MCF 10A (cell line): ENCODE results near the gene C1QTNF12. TPM values are rescaled to one million over a fixed set of nuclear protein-coding genes. Genes with fewer than 3 reads are reported as not detected.

Experiments used
- BruUV-seq: library from RNA; stranded (reverse); fragments of 400-500 nt; replicated peaks from 2 replicates; lab custom pipeline; 2021; lab: Mats Ljungman, UMichigan
- CTCF ChIA-PET: fragments of 300-600 bp; sonication (Branson Sonifier 250); formaldehyde crosslinking; extraction: SDS; loops from one replicate; lab custom pipeline; 2021; ENCODE audit warnings: antibody characterized with exemption, inconsistent platforms; lab: Yijun Ruan, JAX
- POLR2A ChIA-PET: fragments of 300-600, 350-650 bp; sonication (Branson Sonifier 250); formaldehyde crosslinking; extraction: SDS; loops from one replicate; lab custom pipeline; 2020; ENCODE audit warnings: antibody characterized with exemption, inconsistent platforms; lab: Yijun Ruan, JAX
- DNase-seq: peaks from one replicate; pipeline ENCODE4 v3.0.0-alpha.2; 2018; ENCODE audit not compliant: unreplicated experiment
- H3K27ac Mint-ChIP-seq: one replicate; pipeline ENCODE4 v1.8.0; 2022; ENCODE audit warnings: mild to moderate bottlenecking, low read depth, mixed read lengths; ENCODE audit not compliant: unreplicated experiment
- H3K27me3 Mint-ChIP-seq: one replicate; pipeline ENCODE4 v1.8.0; 2022; ENCODE audit warnings: mixed read lengths; ENCODE audit not compliant: insufficient read depth, unreplicated experiment
- H3K36me3 Mint-ChIP-seq: one replicate; pipeline ENCODE4 v1.8.0; 2022; ENCODE audit warnings: mild to moderate bottlenecking, moderate library complexity, mixed read lengths; ENCODE audit not compliant: insufficient read depth, unreplicated experiment
- H3K4me1 Mint-ChIP-seq: one replicate; pipeline ENCODE4 v1.8.0; 2022; ENCODE audit warnings: mixed read lengths; ENCODE audit not compliant: insufficient read depth, unreplicated experiment
- H3K4me3 Mint-ChIP-seq: one replicate; pipeline ENCODE4 v1.8.0; 2022; ENCODE audit warnings: mild to moderate bottlenecking, moderate library complexity, mixed read lengths; ENCODE audit not compliant: unreplicated experiment
- H3K9me3 Mint-ChIP-seq: one replicate; pipeline ENCODE4 v1.8.0; 2022; ENCODE audit warnings: mixed read lengths; ENCODE audit not compliant: unreplicated experiment
- intact Hi-C: fragments of 100-400 bp; cut with micrococcal nuclease; formaldehyde crosslinking; loops from 2 replicates; pipeline ENCODE4 v1.14.1; 2022
- total RNA-seq: library from RNA; stranded (reverse); gene quantifications from 2 replicates; pipeline ENCODE4 v1.2.3, GENCODE V29; 2022
- TF ChIP-seq, protein P1 (sequence below): fragments of 200-600 bp; IDR thresholded peaks from one replicate; pipeline ENCODE4 v1.8.0; 2022; ENCODE audit warnings: antibody characterized with exemption, mild to moderate bottlenecking; ENCODE audit not compliant: unreplicated experiment

C1QTNF12 gene
- total RNA-seq, 1 experiment from 2014 or later: 1.5 TPM

- POLR2A ChIA-PET: no interaction called here
- intact Hi-C loops: no loop called here
- Mint-ChIP-seq H3K36me3 (peaks cover 10% of the 10 kb centered on the region), H3K9me3 (no peaks in the 10 kb centered on the region), H3K27me3 (no peaks in the 10 kb centered on the region), H3K4me1 (peaks cover 6% of the 10 kb centered on the region), H3K4me3 (no peak overlapping the region), H3K27ac (no peak overlapping the region)
- no peak for DNase-seq
- TF ChIP-seq, protein P1, sequence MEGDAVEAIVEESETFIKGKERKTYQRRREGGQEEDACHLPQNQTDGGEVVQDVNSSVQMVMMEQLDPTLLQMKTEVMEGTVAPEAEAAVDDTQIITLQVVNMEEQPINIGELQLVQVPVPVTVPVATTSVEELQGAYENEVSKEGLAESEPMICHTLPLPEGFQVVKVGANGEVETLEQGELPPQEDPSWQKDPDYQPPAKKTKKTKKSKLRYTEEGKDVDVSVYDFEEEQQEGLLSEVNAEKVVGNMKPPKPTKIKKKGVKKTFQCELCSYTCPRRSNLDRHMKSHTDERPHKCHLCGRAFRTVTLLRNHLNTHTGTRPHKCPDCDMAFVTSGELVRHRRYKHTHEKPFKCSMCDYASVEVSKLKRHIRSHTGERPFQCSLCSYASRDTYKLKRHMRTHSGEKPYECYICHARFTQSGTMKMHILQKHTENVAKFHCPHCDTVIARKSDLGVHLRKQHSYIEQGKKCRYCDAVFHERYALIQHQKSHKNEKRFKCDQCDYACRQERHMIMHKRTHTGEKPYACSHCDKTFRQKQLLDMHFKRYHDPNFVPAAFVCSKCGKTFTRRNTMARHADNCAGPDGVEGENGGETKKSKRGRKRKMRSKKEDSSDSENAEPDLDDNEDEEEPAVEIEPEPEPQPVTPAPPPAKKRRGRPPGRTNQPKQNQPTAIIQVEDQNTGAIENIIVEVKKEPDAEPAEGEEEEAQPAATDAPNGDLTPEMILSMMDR: no peak
- CTCF ChIA-PET: interaction anchor here (0.6 kb wide), 1 partner anchor 23 kb away, joined by 3 read pairs; no protein-coding TSS in a partner anchor
- BruUV-seq: no TSS peak
Observed at GRCh38 chr1:1275836-1276235, 29.3 kb upstream of the C1QTNF12 start.

- CTCF ChIA-PET: interaction anchor here (0.6 kb wide), 1 partner anchor 23 kb away, joined by 3 read pairs; no protein-coding TSS in a partner anchor
- Mint-ChIP-seq H3K27ac (no peak overlapping the region), H3K36me3 (peaks cover 19% of the 10 kb centered on the region), H3K9me3 (no peaks in the 10 kb centered on the region), H3K4me1 (peaks cover 15% of the 10 kb centered on the region), H3K27me3 (no peaks in the 10 kb centered on the region), H3K4me3 (peak overlapping the region; percentile 83)
- no TSS peak for BruUV-seq
- TF ChIP-seq, protein P1: no peak
- POLR2A ChIA-PET: interaction anchor here (1.3 kb wide), 1 partner anchor 16 kb away, joined by 3 read pairs; no protein-coding TSS in a partner anchor
- intact Hi-C loops: no loop called here
- DNase-seq: no peak
Observed at GRCh38 chr1:1274931-1275431, 28.5 kb upstream of the C1QTNF12 start.

DNA sequence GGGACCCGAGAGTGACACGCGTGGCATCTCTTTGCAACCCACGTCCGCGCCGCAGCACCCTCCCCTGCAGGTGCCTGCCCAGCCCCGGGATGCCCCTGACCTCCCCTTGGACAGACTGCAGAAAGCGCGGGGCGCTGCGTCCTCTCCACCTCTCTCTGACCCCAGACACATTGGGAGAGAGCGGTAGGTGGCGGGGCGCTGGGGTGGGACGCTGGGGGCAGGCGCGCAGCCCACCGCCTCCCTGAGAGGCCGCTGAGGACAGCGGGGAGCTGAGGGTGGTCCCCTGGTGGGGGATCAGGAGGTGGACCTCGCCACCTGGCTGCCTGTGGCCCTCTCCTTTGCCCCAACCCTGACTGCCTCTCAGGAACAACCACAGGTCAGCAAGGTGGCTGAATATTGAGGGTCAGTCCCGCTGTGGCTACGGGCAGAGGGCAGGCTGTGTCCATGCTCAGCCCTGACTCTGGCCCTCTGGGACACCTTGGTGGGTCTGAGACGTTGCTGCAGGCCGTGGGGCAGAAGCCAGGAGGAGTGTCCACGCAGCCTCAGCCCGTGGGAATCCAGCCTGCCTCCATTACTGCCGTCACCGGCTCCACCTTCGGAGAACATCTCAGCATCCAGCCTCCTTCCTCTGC lies 27.9 kb upstream of the C1QTNF12 start:
- no peak overlapping the region for H3K27ac Mint-ChIP-seq
- no peak for DNase-seq
- TF ChIP-seq, protein P1: no peak
- no TSS peak for BruUV-seq
- peaks cover 24% of the 10 kb centered on the region for H3K36me3 Mint-ChIP-seq
- intact Hi-C loops: no loop called here
- no peaks in the 10 kb centered on the region for H3K9me3 Mint-ChIP-seq
- POLR2A ChIA-PET: interaction anchor here (0.8 to 1.4 kb wide), 9 partner anchors 7 to 155 kb away, joined by 3 to 8 read pairs (median 3); no protein-coding TSS in a partner anchor
- H3K4me1 Mint-ChIP-seq: peaks cover 17% of the 10 kb centered on the region
- no peaks in the 10 kb centered on the region for H3K27me3 Mint-ChIP-seq
- CTCF ChIA-PET: no interaction called here
- peak overlapping the region; percentile 83 for H3K4me3 Mint-ChIP-seq

DNA sequence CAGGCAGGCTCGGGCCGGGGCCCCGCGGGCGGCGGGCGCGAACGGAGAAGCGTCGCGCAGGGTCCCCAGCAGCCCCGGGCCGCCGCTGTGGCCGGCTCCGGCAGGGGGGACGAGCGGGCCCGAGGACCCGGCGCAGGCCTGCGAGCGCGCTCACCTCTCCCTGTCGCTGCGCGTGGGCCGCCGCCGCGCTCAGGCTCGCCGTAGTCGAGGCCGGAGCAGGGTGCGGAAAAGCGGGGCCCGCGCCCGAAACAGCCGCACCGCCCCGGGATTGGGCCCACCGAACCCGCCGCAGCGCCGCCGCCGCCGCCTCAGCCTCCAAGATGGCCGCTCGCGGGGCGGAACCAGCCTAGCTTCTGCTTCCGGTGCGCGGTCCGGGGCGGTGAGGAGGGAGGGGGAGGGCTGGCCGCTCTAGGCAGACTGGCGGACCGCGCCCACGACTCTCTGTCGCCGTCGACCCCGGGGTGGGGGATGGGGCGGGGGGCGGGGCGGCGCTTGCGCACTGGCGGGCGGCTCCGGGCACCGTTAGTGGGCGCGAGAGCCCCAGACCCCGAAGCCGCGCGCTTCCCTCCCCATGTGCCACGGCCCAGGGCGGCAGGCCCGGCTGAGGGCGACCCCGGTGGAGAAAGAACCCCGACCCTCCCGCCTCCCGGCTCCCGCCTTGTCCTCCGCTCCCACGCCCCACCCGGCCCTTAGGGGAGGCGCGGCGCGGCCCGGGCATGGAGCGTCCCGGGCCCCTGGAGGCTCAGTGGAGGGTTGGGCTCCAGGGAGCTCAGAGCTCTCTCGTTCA lies 27.2 kb upstream of the C1QTNF12 start, which contains the start of gene UBE2J2:
Gene UBE2J2, minus strand, starts transcription at position 343 of the 787 bp plus-strand sequence. CDS start 5,862 bp downstream, outside the sequence.
- BruUV-seq: no TSS peak
- H3K36me3 Mint-ChIP-seq: peaks cover 24% of the 10 kb centered on the region
- H3K27me3 Mint-ChIP-seq: no peaks in the 10 kb centered on the region
- peak; percentile 87 for DNase-seq
- intact Hi-C loops: no loop called here
- H3K4me3 Mint-ChIP-seq: peak within 1 kb of the TSS; percentile 83
- TF ChIP-seq, protein P1: no peak
- peak within 1 kb of the TSS; percentile 82 for H3K27ac Mint-ChIP-seq
- ChIA-PET POLR2A (interaction anchor here (0.6 to 1.4 kb wide), 13 partner anchors 8 to 252 kb away, joined by 3 to 8 read pairs (median 3); partner anchors contain the start of gene AURKAIP1), CTCF (interaction anchor here (0.6 kb wide), 1 partner anchor 231 kb away, joined by 3 read pairs; no protein-coding TSS in a partner anchor)
- no peaks in the 10 kb centered on the region for H3K9me3 Mint-ChIP-seq
- peaks cover 17% of the 10 kb centered on the region for H3K4me1 Mint-ChIP-seq
